Natural killer cell (primary cell): Measurements from ENCODE around the gene FOXP1. TPM values are rescaled to one million over a fixed set of nuclear protein-coding genes. Genes with fewer than 3 reads are reported as not detected.
A peak's percentile ranks its signal among the peaks of the same experiment; 100 is the strongest.

Experiments
- ATAC-seq, 3 donors: fragments of 150-1000 bp in 2 of 3; fragments of 200-7000 bp in 1 of 3; cut with Tn5 transposase; 1 replicate in 1 of 3; 2 replicates in 2 of 3; pipeline ENCODE4 v1.10.0; 2021; ENCODE audit warnings: mild to moderate bottlenecking in 2 of 3, moderate library complexity in 2 of 3
- DNase-seq, 2 donors: peaks; one replicate each; pipeline versions ENCODE4 v3.0.0 to v3.0.0-alpha.2; 2013 to 2021; ENCODE audit warnings: mixed read lengths in 1 of 2
- H3K27ac ChIP-seq: one replicate; pipeline ENCODE4 v1.5.1; 2013; ENCODE audit warnings: mild to moderate bottlenecking, low read length
- H3K27me3 ChIP-seq: one replicate; pipeline ENCODE4 v1.6.1; 2013; ENCODE audit warnings: low read length; ENCODE audit not compliant: control insufficient read depth, insufficient read depth
- H3K36me3 ChIP-seq: one replicate; pipeline ENCODE4 v1.6.1; 2013; ENCODE audit warnings: low read length; ENCODE audit not compliant: control insufficient read depth, insufficient read depth
- H3K4me1 ChIP-seq: one replicate; pipeline ENCODE4 v1.6.1; 2013; ENCODE audit warnings: low read length; ENCODE audit not compliant: control insufficient read depth, insufficient read depth
- H3K4me3 ChIP-seq: one replicate; pipeline ENCODE4 v1.5.1; 2013; ENCODE audit warnings: low read length
- H3K9me3 ChIP-seq: one replicate; pipeline ENCODE4 v1.6.1; 2013; ENCODE audit warnings: low read length; ENCODE audit not compliant: control insufficient read depth, insufficient read depth
- H3K27ac Mint-ChIP-seq, 2 donors: one replicate each; pipeline ENCODE4 v1.8.0; 2022; ENCODE audit warnings: mild to moderate bottlenecking in 2 of 2, mixed read lengths in 2 of 2, moderate library complexity in 1 of 2
- H3K27me3 Mint-ChIP-seq, 2 donors: one replicate each; pipeline ENCODE4 v1.8.0; 2022; ENCODE audit warnings: low read depth in 2 of 2, mixed read lengths in 2 of 2
- H3K36me3 Mint-ChIP-seq: one replicate; pipeline ENCODE4 v1.8.0; 2022; ENCODE audit warnings: mixed read lengths
- H3K4me1 Mint-ChIP-seq, 2 donors: one replicate each; pipeline ENCODE4 v1.8.0; 2022; ENCODE audit warnings: mixed read lengths in 2 of 2
- H3K4me3 Mint-ChIP-seq: one replicate; pipeline ENCODE4 v1.8.0; 2022; ENCODE audit warnings: mild to moderate bottlenecking, moderate library complexity, mixed read lengths
- H3K9me3 Mint-ChIP-seq, 2 donors: one replicate each; pipeline ENCODE4 v1.8.0; 2022; ENCODE audit warnings: mixed read lengths in 2 of 2
- WGBS: methylation state at CpG from one replicate; pipeline ENCODE4 v1.1.7; 2013; ENCODE audit warnings: missing lambda C conversion rate; ENCODE audit not compliant: insufficient coverage; 5-methylcytosine and 5-hydroxymethylcytosine counted together
- intact Hi-C: fragments of 100-400 bp; cut with micrococcal nuclease; formaldehyde crosslinking; loops from one replicate; pipeline ENCODE4 v1.14.2; 2022
- total RNA-seq, 4 donors: library from RNA; stranded (reverse); fragments of 120-200 nt in 1 of 4; gene quantifications; one replicate each; pipeline versions ENCODE4 v1.2.3 to v1.2.4, GENCODE V29; 2013 to 2022
- TF ChIP-seq, protein P1 (sequence below): fragments of 200-600 bp; IDR thresholded peaks from one replicate; pipeline ENCODE4 v1.8.0; 2022; ENCODE audit warnings: antibody characterized with exemption

The FOXP1 gene
- total RNA-seq, 3 donors from 2014 or later (not counting 1 experiment from before 2014, with no cell fraction given) = 166 to 185 (median 166) TPM

DNA sequence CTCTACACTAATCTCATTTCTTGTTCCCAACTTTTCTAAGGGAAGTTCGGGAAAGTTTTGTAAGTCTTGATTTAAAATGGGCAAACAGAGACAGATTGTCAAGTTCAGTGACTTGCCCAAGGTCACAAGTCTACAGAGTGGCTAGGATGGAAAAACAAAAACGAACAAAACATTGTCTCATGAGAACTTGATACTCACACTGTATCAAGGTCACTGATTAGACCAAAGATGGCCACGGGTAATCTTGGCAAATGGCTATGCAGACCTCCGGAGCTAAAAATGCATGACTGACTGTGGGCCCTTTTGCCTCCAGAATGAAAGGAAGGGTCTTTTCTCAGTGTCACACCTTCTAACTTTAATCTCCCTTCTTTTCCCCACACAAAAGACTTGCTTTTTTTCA is 460.9 kb downstream of the FOXP1 start:
- 85% methylated on average over 4 of the region's 4 CpGs for WGBS
- H3K4me3 Mint-ChIP-seq = no peak overlapping the region

DNA sequence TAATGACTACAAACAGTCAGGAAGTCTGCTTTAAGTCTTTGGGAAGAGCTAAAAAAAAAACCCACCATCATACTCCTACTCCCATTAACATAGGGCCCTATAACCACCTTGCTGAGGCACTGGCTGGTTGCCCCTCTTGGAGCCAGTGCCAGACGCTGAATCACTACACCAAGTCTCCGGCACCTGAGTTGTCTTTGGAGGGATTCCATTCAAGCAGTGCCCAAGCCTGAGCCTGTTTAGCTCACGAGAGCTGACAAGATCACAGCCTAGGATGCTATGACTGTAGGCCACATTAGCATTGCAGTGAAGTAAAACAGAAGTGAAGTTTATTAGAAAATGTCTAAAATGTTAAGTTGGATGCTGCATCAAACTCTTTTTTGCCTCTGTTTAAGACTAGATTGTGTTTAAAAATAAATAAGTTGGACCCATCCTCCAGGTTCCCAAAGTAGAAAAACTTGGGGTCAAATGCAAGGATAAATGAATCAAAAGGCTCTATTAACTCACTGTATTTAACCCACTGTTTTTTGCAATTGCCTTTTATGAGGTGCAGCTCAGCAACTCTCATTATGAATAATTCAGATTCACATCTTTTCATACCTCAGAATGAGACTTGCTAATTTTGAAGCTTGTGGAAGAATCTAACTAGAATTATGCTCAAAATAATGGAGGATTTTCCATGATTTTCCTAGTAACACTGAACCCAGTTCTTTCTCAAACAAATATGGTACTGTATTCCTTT is 461.9 kb downstream of the FOXP1 start:
- intact Hi-C loops = no loop called here
- 86% methylated on average over 3 of the region's 3 CpGs for WGBS

More for the DNA sequence above, 460.9 kb downstream of the FOXP1 start:
- DNase-seq = no peak
- Histone ChIP-seq H3K9me3 (no peaks in the 10 kb centered on the region), H3K4me1 (peaks cover 8% of the 10 kb centered on the region), H3K4me3 (no peak overlapping the region), H3K27ac (no peak overlapping the region), H3K27me3 (no peaks in the 10 kb centered on the region), H3K36me3 (no peaks in the 10 kb centered on the region)
- Mint-ChIP-seq H3K27ac (peak overlapping the region; percentile 60 to 87), H3K4me1 (peaks cover 88% of the 10 kb centered on the region in 2 donors), H3K27me3 (no peaks in the 10 kb centered on the region), H3K9me3 (no peaks in the 10 kb centered on the region), H3K36me3 (no peaks in the 10 kb centered on the region)
- TF ChIP-seq, protein P1, sequence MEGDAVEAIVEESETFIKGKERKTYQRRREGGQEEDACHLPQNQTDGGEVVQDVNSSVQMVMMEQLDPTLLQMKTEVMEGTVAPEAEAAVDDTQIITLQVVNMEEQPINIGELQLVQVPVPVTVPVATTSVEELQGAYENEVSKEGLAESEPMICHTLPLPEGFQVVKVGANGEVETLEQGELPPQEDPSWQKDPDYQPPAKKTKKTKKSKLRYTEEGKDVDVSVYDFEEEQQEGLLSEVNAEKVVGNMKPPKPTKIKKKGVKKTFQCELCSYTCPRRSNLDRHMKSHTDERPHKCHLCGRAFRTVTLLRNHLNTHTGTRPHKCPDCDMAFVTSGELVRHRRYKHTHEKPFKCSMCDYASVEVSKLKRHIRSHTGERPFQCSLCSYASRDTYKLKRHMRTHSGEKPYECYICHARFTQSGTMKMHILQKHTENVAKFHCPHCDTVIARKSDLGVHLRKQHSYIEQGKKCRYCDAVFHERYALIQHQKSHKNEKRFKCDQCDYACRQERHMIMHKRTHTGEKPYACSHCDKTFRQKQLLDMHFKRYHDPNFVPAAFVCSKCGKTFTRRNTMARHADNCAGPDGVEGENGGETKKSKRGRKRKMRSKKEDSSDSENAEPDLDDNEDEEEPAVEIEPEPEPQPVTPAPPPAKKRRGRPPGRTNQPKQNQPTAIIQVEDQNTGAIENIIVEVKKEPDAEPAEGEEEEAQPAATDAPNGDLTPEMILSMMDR = no peak
- intact Hi-C loops = no loop called here
- no peak for ATAC-seq

DNA sequence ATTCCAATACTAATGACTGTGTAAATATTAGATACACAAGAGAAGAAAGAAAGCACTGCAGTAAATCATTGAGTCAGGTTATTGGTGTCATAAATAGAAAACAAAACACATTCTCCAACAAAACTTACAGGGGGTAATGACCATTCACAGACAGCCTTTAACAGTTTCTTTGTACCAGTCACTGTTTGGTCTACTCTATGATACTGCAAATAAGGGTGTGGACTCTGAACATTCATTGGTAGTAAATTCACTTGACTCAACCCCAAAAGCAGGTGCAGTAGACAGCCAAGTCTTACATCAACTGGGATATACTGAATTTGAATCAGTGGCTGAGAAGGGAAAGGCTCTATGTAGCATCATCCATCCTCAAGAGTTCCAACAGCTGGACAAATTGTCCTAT is 463.5 kb downstream of the FOXP1 start:
- Mint-ChIP-seq H3K27me3 (no peaks in the 10 kb centered on the region), H3K27ac (peak overlapping the region; percentile 60 to 87), H3K9me3 (no peaks in the 10 kb centered on the region), H3K4me1 (peaks cover 86 to 88% of the 10 kb centered on the region in 2 donors), H3K4me3 (no peak overlapping the region), H3K36me3 (no peaks in the 10 kb centered on the region)
- ATAC-seq = no peak
- intact Hi-C loops = no loop called here
- Histone ChIP-seq H3K9me3 (no peaks in the 10 kb centered on the region), H3K27me3 (no peaks in the 10 kb centered on the region), H3K36me3 (no peaks in the 10 kb centered on the region), H3K4me3 (no peak overlapping the region), H3K4me1 (no peaks in the 10 kb centered on the region), H3K27ac (no peak overlapping the region)
- DNase-seq = no peak
- TF ChIP-seq, protein P1 = no peak

More for the DNA sequence above, 461.9 kb downstream of the FOXP1 start:
- Mint-ChIP-seq H3K4me1 (peaks cover 88% of the 10 kb centered on the region in 2 donors), H3K4me3 (no peak overlapping the region), H3K9me3 (no peaks in the 10 kb centered on the region), H3K36me3 (no peaks in the 10 kb centered on the region), H3K27ac (peak overlapping the region; percentile 60 to 87), H3K27me3 (no peaks in the 10 kb centered on the region)
- no peaks in the 10 kb centered on the region for H3K27me3 ChIP-seq
- H3K36me3 ChIP-seq = no peaks in the 10 kb centered on the region
- H3K27ac ChIP-seq = no peak overlapping the region
- peaks cover 3% of the 10 kb centered on the region for H3K4me1 ChIP-seq
- H3K4me3 ChIP-seq = no peak overlapping the region
- ATAC-seq (no peak), DNase-seq (no peak)
- H3K9me3 ChIP-seq = no peaks in the 10 kb centered on the region
- TF ChIP-seq, protein P1 = no peak

DNA sequence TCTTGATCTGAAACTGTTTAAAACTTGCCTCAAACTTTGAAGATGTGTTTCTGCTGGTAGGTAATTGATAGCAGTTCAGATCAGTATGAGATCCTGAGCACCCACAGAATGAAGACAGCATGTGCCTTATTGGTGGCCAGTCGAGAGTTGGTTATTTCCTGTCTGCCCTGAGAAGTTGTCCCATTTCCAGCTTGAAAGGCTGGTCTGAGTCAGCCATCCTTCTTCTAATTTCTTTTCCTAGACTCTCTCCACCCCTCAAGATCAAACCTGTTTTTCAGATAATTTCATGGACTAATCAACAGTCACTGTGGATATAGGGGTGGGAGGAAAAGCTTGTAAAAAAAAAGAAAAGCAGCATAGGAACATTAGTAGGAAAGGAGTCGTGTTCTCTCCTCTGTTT is 464.4 kb downstream of the FOXP1 start:
- 27% methylated on average over 1 of the region's 2 CpGs for WGBS
- Histone ChIP-seq H3K36me3 (no peaks in the 10 kb centered on the region), H3K4me1 (no peaks in the 10 kb centered on the region), H3K27me3 (no peaks in the 10 kb centered on the region), H3K27ac (no peak overlapping the region), H3K9me3 (no peaks in the 10 kb centered on the region), H3K4me3 (no peak overlapping the region)
- Mint-ChIP-seq H3K36me3 (no peaks in the 10 kb centered on the region), H3K9me3 (no peaks in the 10 kb centered on the region), H3K4me1 (peaks cover 86 to 88% of the 10 kb centered on the region in 2 donors), H3K27ac (peak overlapping the region; percentile 60 to 87), H3K4me3 (no peak overlapping the region), H3K27me3 (no peaks in the 10 kb centered on the region)
- intact Hi-C loops = no loop called here
- DNase-seq (no peak), ATAC-seq (peak in 1 of 3 donors; percentile 45)
- TF ChIP-seq, protein P1 = no peak
